Lung (tissue), 12 donors: ENCODE measurements around the gene B3GNT4. TPM values are rescaled to one million over a fixed set of nuclear protein-coding genes. Genes with fewer than 3 reads are reported as not detected.

Source experiments
- ATAC-seq: fragments of 200-7000 bp; cut with Tn5 transposase; one replicate; pipeline ENCODE4 v1.9.1; 2020; ENCODE audit warnings: moderate number of reproducible peaks; ENCODE audit not compliant: insufficient read depth, low FRiP score
- DNase-seq, 3 donors: peaks; one replicate each; pipeline ENCODE4 v3.0.0-alpha.2; 2013 to 2017
- H3K27ac ChIP-seq, 2 donors: one replicate each; pipeline ENCODE4 v1.5.1; 2013; ENCODE audit warnings: mild to moderate bottlenecking in 2 of 2, moderate library complexity in 2 of 2, control low read depth in 1 of 2, inconsistent platforms in 1 of 2, low read depth in 1 of 2, low read length in 1 of 2
- H3K27me3 ChIP-seq, 3 donors: one replicate each; pipeline ENCODE4 v1.5.1; 2013; ENCODE audit warnings: low read length in 2 of 3; ENCODE audit not compliant: control insufficient read depth in 3 of 3, insufficient read depth in 3 of 3
- H3K36me3 ChIP-seq, 4 donors: one replicate each; pipeline ENCODE4 v1.5.1; 2013; ENCODE audit warnings: low read length in 4 of 4, mild to moderate bottlenecking in 1 of 4, moderate library complexity in 1 of 4; ENCODE audit not compliant: control insufficient read depth in 4 of 4, insufficient read depth in 4 of 4
- H3K4me1 ChIP-seq, 5 donors: one replicate each; pipeline ENCODE4 v1.5.1; 2013; ENCODE audit warnings: low read length in 5 of 5, mild to moderate bottlenecking in 2 of 5, moderate library complexity in 1 of 5; ENCODE audit not compliant: control insufficient read depth in 5 of 5, insufficient read depth in 5 of 5
- H3K4me3 ChIP-seq: one replicate; pipeline ENCODE4 v1.5.1; 2013; ENCODE audit warnings: mild to moderate bottlenecking, control low read depth, moderate library complexity
- H3K9ac ChIP-seq, 2 donors: one replicate each; pipeline ENCODE4 v1.5.1; 2013; ENCODE audit warnings: low read length in 2 of 2, control low read depth in 1 of 2; ENCODE audit not compliant: insufficient read depth in 1 of 2
- H3K9me3 ChIP-seq, 4 donors: one replicate each; pipeline ENCODE4 v1.5.1; 2013; ENCODE audit warnings: low read length in 3 of 4, mild to moderate bottlenecking in 1 of 4, moderate library complexity in 1 of 4; ENCODE audit not compliant: control insufficient read depth in 4 of 4, insufficient read depth in 3 of 4
- WGBS, 2 donors: extraction: QIAGEN DNeasy Blood & Tissue Kit; methylation state at CpG; one replicate each; pipeline ENCODE4 v1.1.7; 2013; 5-methylcytosine and 5-hydroxymethylcytosine counted together
- polyA plus RNA-seq, 2 donors: library from polyadenylated mRNA; stranded (reverse); fragments of 200-250 nt; gene quantifications; one replicate each; pipeline ENCODE4 v1.2.1, GENCODE V29; 2013
- total RNA-seq, 2 donors: library from RNA; depleted of rRNA in 1 of 2; stranded (reverse); fragments of >200 nt in 1 of 2; gene quantifications; one replicate each; pipeline ENCODE4 v1.2.1, GENCODE V29; 2014 to 2021
- TF ChIP-seq, protein P1 (sequence below): IDR thresholded peaks from 2 replicates; pipeline ENCODE4 v1.5.1; 2012; ENCODE audit warnings: mild to moderate bottlenecking; ENCODE audit errors: control extremely low read depth, extremely low read depth
- donor health status: control.
- donor health status: control.
- donor health status: Bipolar disorder and iron deficiency.
- donor health status: healthy.
- donor health status: DM: yes; HTN: yes; CAD: no.

B3GNT4 gene
- total and polyA plus RNA-seq, 4 donors = 0.43 to 0.80 (median 0.49) TPM; not detected in 1

DNA sequence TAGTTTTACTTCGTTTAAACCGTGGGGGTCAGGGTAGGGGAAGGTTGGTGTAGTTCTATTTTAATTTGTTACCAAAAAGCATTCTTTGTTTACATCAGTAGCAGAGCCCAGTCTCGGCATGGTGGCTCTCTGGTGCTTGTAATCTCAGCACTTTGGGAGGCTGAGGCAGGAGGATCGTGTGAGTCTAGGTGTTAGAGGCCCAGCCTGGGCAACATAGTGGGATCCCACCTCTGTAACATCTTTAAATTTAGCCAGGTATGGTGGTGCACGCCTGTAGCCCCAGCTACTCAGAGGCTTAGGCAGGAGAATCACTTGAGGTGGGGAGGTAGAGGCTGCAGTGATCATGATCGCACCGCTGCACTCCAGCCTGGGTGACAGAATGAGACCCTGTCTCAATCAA is 18.4 kb upstream of the B3GNT4 start:
- ATAC-seq (no peak), DNase-seq (no peak)
- Histone ChIP-seq H3K27ac (no peak overlapping the region), H3K9ac (no peak overlapping the region), H3K36me3 (no peaks in the 10 kb centered on the region), H3K4me3 (no peak overlapping the region), H3K9me3 (no peaks in the 10 kb centered on the region), H3K27me3 (peaks cover 0 to 2% (median 0%) of the 10 kb centered on the region in 3 donors), H3K4me1 (peaks cover 0 to 5% (median 0%) of the 10 kb centered on the region in 5 donors)
- 94 to 97% methylated on average over 7 of the region's 7 CpGs for WGBS, 2 donors
- TF ChIP-seq, protein P1, sequence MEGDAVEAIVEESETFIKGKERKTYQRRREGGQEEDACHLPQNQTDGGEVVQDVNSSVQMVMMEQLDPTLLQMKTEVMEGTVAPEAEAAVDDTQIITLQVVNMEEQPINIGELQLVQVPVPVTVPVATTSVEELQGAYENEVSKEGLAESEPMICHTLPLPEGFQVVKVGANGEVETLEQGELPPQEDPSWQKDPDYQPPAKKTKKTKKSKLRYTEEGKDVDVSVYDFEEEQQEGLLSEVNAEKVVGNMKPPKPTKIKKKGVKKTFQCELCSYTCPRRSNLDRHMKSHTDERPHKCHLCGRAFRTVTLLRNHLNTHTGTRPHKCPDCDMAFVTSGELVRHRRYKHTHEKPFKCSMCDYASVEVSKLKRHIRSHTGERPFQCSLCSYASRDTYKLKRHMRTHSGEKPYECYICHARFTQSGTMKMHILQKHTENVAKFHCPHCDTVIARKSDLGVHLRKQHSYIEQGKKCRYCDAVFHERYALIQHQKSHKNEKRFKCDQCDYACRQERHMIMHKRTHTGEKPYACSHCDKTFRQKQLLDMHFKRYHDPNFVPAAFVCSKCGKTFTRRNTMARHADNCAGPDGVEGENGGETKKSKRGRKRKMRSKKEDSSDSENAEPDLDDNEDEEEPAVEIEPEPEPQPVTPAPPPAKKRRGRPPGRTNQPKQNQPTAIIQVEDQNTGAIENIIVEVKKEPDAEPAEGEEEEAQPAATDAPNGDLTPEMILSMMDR = no peak

DNA sequence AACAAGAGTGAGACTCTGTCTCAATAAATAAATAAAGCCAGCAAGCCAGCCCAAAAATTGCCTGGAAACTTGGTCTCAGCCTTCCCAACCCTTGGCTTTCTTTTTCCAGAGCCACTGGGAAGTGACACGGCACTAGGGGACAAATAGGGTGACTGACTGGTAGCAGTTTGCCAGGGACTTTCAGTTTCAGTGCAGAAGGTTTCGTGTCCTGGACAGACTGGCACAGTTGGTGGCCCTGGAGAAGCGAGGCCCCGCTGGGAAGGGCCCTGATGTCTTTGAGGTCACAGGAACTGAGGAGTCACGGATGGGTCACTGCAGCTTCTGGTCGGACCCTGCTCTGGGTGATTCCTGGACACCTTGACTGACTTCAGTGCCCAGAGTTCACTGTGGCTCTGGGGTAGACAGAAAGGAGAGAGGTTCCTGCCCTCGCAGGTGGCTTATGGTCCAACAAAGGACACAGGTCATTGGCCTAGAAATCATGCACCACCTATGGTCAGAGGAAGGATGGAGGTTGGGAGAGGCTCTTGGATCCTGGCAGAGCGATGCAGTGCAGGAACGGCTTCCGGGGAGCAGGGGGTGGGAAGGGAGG is 17.9 kb upstream of the B3GNT4 start:
- no peak for ATAC-seq

DNA sequence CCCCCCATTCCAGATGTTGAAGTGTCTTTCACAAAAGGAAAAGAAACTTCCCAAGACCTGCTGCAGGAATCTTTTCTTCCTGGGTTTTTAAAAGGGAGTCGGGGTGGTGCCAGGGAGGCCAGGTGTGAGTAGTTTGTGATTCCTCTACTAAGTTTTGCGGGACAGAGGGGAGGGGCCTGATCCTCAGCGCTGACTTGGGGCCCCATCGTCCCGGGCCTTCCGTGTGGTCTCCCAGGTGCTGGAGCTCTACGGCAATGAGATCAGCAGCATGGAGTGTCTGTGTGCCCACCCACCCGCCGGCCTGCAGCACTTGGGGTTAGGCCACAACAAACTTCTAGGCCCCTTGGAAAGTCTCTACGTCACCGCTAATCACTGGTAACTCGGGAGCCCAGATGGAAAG is 16.0 kb upstream of the B3GNT4 start:
- no peaks in the 10 kb centered on the region for H3K36me3 ChIP-seq
- H3K27ac ChIP-seq = no peak overlapping the region
- no peaks in the 10 kb centered on the region for H3K9me3 ChIP-seq
- ATAC-seq (no peak), DNase-seq (no peak)
- 77 to 91% methylated on average over 12 of the region's 12 CpGs for WGBS, 2 donors
- no peak overlapping the region for H3K4me3 ChIP-seq
- H3K27me3 ChIP-seq = peaks cover 0 to 2% (median 0%) of the 10 kb centered on the region in 3 donors
- no peak overlapping the region for H3K9ac ChIP-seq
- H3K4me1 ChIP-seq = peaks cover 0 to 5% (median 0%) of the 10 kb centered on the region in 5 donors
- TF ChIP-seq, protein P1 = no peak

More for the DNA sequence above, 17.9 kb upstream of the B3GNT4 start:
- H3K36me3 ChIP-seq = no peaks in the 10 kb centered on the region
- DNase-seq = no peak
- peaks cover 0 to 5% (median 0%) of the 10 kb centered on the region in 5 donors for H3K4me1 ChIP-seq
- H3K27ac ChIP-seq = no peak overlapping the region
- no peak overlapping the region for H3K9ac ChIP-seq
- H3K27me3 ChIP-seq = peaks cover 0 to 2% (median 0%) of the 10 kb centered on the region in 3 donors
- TF ChIP-seq, protein P1 = no peak
- no peak overlapping the region for H3K4me3 ChIP-seq
- WGBS, 2 donors = 88% methylated on average over 10 of the region's 10 CpGs
- no peaks in the 10 kb centered on the region for H3K9me3 ChIP-seq
